Activated T-cell treated with anti-CD3 and anti-CD28 coated beads for 4 hours (primary cell): ENCODE results near the gene SRRM4.

Source experiments
- DNase-seq: peaks from one replicate; pipeline ENCODE4 v3.0.0-alpha.2; 2020

Gene SRRM4

GRCh38 chr12:119129827-119130434 is 148.6 kb downstream of the SRRM4 start:
- DNase-seq: no peak

- DNase-seq: no peak
Observed at GRCh38 chr12:119130523-119130922, 149.2 kb downstream of the SRRM4 start.

GRCh38 chr12:119134284-119135072 is 153.1 kb downstream of the SRRM4 start:
- no peak for DNase-seq

- DNase-seq: no peak
Observed at GRCh38 chr12:119136811-119137410, 155.6 kb downstream of the SRRM4 start.

GRCh38 chr12:119139448-119139847 is 158.1 kb downstream of the SRRM4 start:
- DNase-seq: no peak

- DNase-seq: no peak
Observed at GRCh38 chr12:119145367-119145766, 164.0 kb downstream of the SRRM4 start.

- no peak for DNase-seq
Observed at GRCh38 chr12:119147847-119148448, 166.6 kb downstream of the SRRM4 start.

- no peak for DNase-seq
Observed at GRCh38 chr12:119149270-119149669, 167.9 kb downstream of the SRRM4 start.

- no peak for DNase-seq
Observed at GRCh38 chr12:119151445-119152026, 170.2 kb downstream of the SRRM4 start.

- no peak for DNase-seq
Observed at GRCh38 chr12:119153477-119154434, 172.4 kb downstream of the SRRM4 start.

- DNase-seq: no peak
Observed at GRCh38 chr12:119154435-119154818, 173.1 kb downstream of the SRRM4 start.

GRCh38 chr12:119156401-119157044 is 175.2 kb downstream of the SRRM4 start:
- no peak for DNase-seq

GRCh38 chr12:119157528-119157927 is 176.2 kb downstream of the SRRM4 start:
- DNase-seq: no peak

GRCh38 chr12:119157978-119158377 is 176.6 kb downstream of the SRRM4 start:
- no peak for DNase-seq

- no peak for DNase-seq
Observed at GRCh38 chr12:119158402-119158801, 177.1 kb downstream of the SRRM4 start.

GRCh38 chr12:119159844-119160243 is 178.5 kb downstream of the SRRM4 start:
- DNase-seq: no peak

GRCh38 chr12:119167902-119168301 is 186.6 kb downstream of the SRRM4 start:
- no peak for DNase-seq

- no peak for DNase-seq
Observed at GRCh38 chr12:119168721-119169120, 187.4 kb downstream of the SRRM4 start.

- DNase-seq: no peak
Observed at GRCh38 chr12:119169150-119169549, 187.8 kb downstream of the SRRM4 start.

- no peak for DNase-seq
Observed at GRCh38 chr12:119171291-119171690, 189.9 kb downstream of the SRRM4 start.

- DNase-seq: no peak
Observed at GRCh38 chr12:119171691-119172425, 190.5 kb downstream of the SRRM4 start.
